K562 (cell line): Measurements from ENCODE around the gene CNOT1. TPM values are rescaled to one million over a fixed set of nuclear protein-coding genes. Genes with fewer than 3 reads are reported as not detected.

ENCODE experiments used
- BRD9 ChIP-seq: fragments of 450-650 bp; IDR thresholded peaks from 2 replicates; pipeline ENCODE4 v1.6.1; 2018; ENCODE audit warnings: low read depth; ENCODE audit not compliant: partially characterized antibody
- CREB3 ChIP-seq: fragments of 450-650 bp; conservative IDR thresholded peaks from 2 replicates; pipeline ENCODE4 v1.6.1; 2016; ENCODE audit warnings: missing genetic modification characterization, low read depth, mild to moderate bottlenecking, missing compliant biosample characterization, moderate library complexity
- HDAC1 ChIP-seq, 2 experiments: fragments of 450-650 bp; IDR thresholded peaks; 2 replicates each; pipeline ENCODE4 v1.6.1; 2016 to 2017; ENCODE audit warnings: inconsistent platforms in 1 of 2, mild to moderate bottlenecking in 1 of 2, moderate library complexity in 1 of 2
- HOMEZ ChIP-seq: fragments of 250-450 bp; sonication (Bioruptor Pico); IDR thresholded peaks from 2 replicates; pipeline ENCODE4 v1.4.0; 2020; ENCODE audit warnings: mild to moderate bottlenecking, moderate library complexity
- ILK ChIP-seq: fragments of 450-650 bp; IDR thresholded peaks from 2 replicates; pipeline ENCODE4 v1.6.1; 2016; ENCODE audit warnings: missing genetic modification characterization, low read depth, mild to moderate bottlenecking, missing compliant biosample characterization, moderate library complexity, borderline replicate concordance
- KDM2B ChIP-seq: fragments of 250-450 bp; sonication (Bioruptor Pico); IDR thresholded peaks from 2 replicates; pipeline ENCODE4 v1.8.0; 2021; ENCODE audit warnings: mild to moderate bottlenecking, moderate library complexity
- KLF13 ChIP-seq: fragments of 450-650 bp; IDR thresholded peaks from 2 replicates; pipeline ENCODE4 v1.6.1; 2016; ENCODE audit warnings: missing genetic modification characterization, low read depth, mild to moderate bottlenecking, missing compliant biosample characterization, moderate library complexity, borderline replicate concordance
- LARP7 ChIP-seq: fragments of 450-650 bp; IDR thresholded peaks from 2 replicates; pipeline ENCODE4 v1.6.1; 2016
- NFE2L1 ChIP-seq: fragments of 450-650 bp; IDR thresholded peaks from 2 replicates; pipeline ENCODE4 v1.6.1; 2016; ENCODE audit warnings: missing genetic modification characterization, low read depth, mild to moderate bottlenecking, missing compliant biosample characterization, moderate library complexity, borderline replicate concordance
- SAFB ChIP-seq: fragments of 200-400 bp; formaldehyde crosslinking; IDR thresholded peaks from 2 replicates; pipeline ENCODE4 v1.6.1; 2017; ENCODE audit warnings: low read depth, low read length, borderline replicate concordance
- SMC3 ChIP-seq: conservative IDR thresholded peaks from 2 replicates; pipeline ENCODE4 v1.6.1; 2011; ENCODE audit warnings: low read depth, low read length, improper control_type of control experiment; ENCODE audit not compliant: insufficient read depth
- TAF1 ChIP-seq: IDR thresholded peaks from 2 replicates; pipeline ENCODE4 v1.6.1; 2011; ENCODE audit warnings: mild to moderate bottlenecking, low read length, moderate library complexity; ENCODE audit not compliant: insufficient read depth, control insufficient read depth, severe bottlenecking; ENCODE audit errors: extremely low read depth
- TCFL5 ChIP-seq: fragments of 250-450 bp; sonication (Bioruptor Pico); conservative IDR thresholded peaks from 2 replicates; pipeline ENCODE4 v1.6.1; 2021; ENCODE audit warnings: mild to moderate bottlenecking, moderate library complexity, matching md5 sums
- XRCC4 ChIP-seq: IDR thresholded peaks from one replicate; pipeline ENCODE4 v1.6.1; 2011; ENCODE audit not compliant: insufficient read depth, insufficient read length; ENCODE audit errors: extremely low read depth
- YY1 ChIP-seq, 3 experiments: IDR thresholded peaks; 2 replicates each; pipeline ENCODE4 v1.6.1; 2011; ENCODE audit warnings: low read length in 2 of 3, mild to moderate bottlenecking in 2 of 3, moderate library complexity in 2 of 3, borderline replicate concordance in 1 of 3, control low read depth in 1 of 3, low read depth in 1 of 3; ENCODE audit not compliant: insufficient read depth in 3 of 3, insufficient replicate concordance in 2 of 3, control insufficient read depth in 1 of 3, insufficient read length in 1 of 3; ENCODE audit errors: extremely low read depth in 1 of 3
- ZNF561 ChIP-seq: fragments of 450-650 bp; formaldehyde crosslinking; conservative IDR thresholded peaks from 2 replicates; pipeline ENCODE4 v1.4.0; 2020; ENCODE audit warnings: mild to moderate bottlenecking, moderate library complexity
- ZNF584 ChIP-seq: fragments of 200-800 bp; sonication (Bioruptor generic); IDR thresholded peaks from 2 replicates; pipeline ENCODE4 v1.6.1; 2016; ENCODE audit warnings: low read depth, mild to moderate bottlenecking, missing genetic modification characterization, missing compliant biosample characterization
- ZZZ3 ChIP-seq: fragments of 450-650 bp; IDR thresholded peaks from 2 replicates; pipeline ENCODE4 v1.6.1; 2016; ENCODE audit warnings: antibody characterized with exemption, mild to moderate bottlenecking, moderate library complexity
- polyA plus RNA-seq, 8 experiments: library from polyadenylated mRNA; depleted of rRNA in 4 of 8; stranded (reverse) in 5 of 8; unstranded in 3 of 8; fragments of >200 nt; fragmentation: Nextera tagmentation in 2 of 8; fragmentation: Illumina TruSeq in 1 of 8; extraction: Ambion mirVana in 2 of 8; extraction: Trizol in 1 of 8; gene quantifications; 2 replicates each; pipeline versions ENCODE4 v1.2.1 to v1.2.3, GENCODE V29; 2011 to 2014; ENCODE audit warnings: inconsistent platforms in 1 of 8, missing spikeins in 1 of 8
- total RNA-seq, 7 experiments: library from RNA; depleted of rRNA in 6 of 7; stranded (reverse); fragments of >200 nt in 6 of 7; fragmentation: Illumina TruSeq in 2 of 7; extraction: Trizol in 2 of 7; gene quantifications; 2 replicates each; pipeline versions ENCODE4 v1.2.1 to v1.2.3, GENCODE V29; 2011 to 2021; ENCODE audit warnings: low replicate concordance in 1 of 7

Gene CNOT1
- total and polyA plus RNA-seq, 9 of the 15 experiments (the other 6 are each of a cell fraction or from before 2014, with no cell fraction given): 110 to 270 (median 220) TPM

GRCh38 chr16:58494981-58495520 lies 134.6 kb downstream of the CNOT1 start (continued):
- TF ChIP-seq SMC3: 0 out of 2 replicates have a peak, but pooled peaks have one; percentile 26
- no peak for TF ChIP-seq KLF13 (tag)
- no peak for TF ChIP-seq TCFL5 (CRISPR knock-in tag)
- no peak for TF ChIP-seq CREB3 (tag)
- TF ChIP-seq ZNF584 (CRISPR knock-in tag): no peak
- no peak for TF ChIP-seq LARP7
- TF ChIP-seq KDM2B (CRISPR knock-in tag): no peak
- TF ChIP-seq SAFB: no peak
- TF ChIP-seq HOMEZ (CRISPR knock-in tag): no peak
- no peak for TF ChIP-seq TAF1
- no peak for TF ChIP-seq NFE2L1 (tag)
- no peak for TF ChIP-seq YY1 (IDR thresholded peaks at IDR 0.05; ENCODE audit: borderline replicate concordance in 1 of 3, control insufficient read depth in 1 of 3, extremely low read depth in 1 of 3, insufficient read depth in 3 of 3, insufficient read length in 1 of 3, insufficient replicate concordance in 2 of 3, low read depth in 1 of 3, low read length in 2 of 3)
- no peak for TF ChIP-seq ZNF561 (CRISPR knock-in tag)
- TF ChIP-seq XRCC4: no peak
- TF ChIP-seq ZZZ3: no peak
- peak in 1 of 2 experiments; percentile 66; a peak in 1 of 4 replicates for TF ChIP-seq HDAC1 (IDR thresholded peaks at IDR 0.05)
- no peak for TF ChIP-seq ILK (tag)
- no peak for TF ChIP-seq BRD9
